Measurements from ENCODE around the gene FAN1.

- TF ChIP-seq CTCF (IDR thresholded peaks at IDR 0.05) = no peak
- TF ChIP-seq POLR2A (IDR thresholded peaks at IDR 0.05) = no peak
- no peak for TF ChIP-seq POLR2AphosphoS5 (IDR thresholded peaks at IDR 0.05)
These were observed 24.4 kb downstream of the FAN1 start for GRCh38 chr15:30928076-30928475.
